CD4-positive, alpha-beta T cell treated with Interleukin-2 at 100 ng/mL for 4 hours (primary cell): Measurements from ENCODE around the gene PDK1.
"Not testable (repeated sequence)": the region's sequence is repeated elsewhere in the genome, so short reads cannot be mapped to it uniquely, and the experiment has no call there.

Source experiments
- DNase-seq: peaks from one replicate; pipeline ENCODE4 v3.0.0-alpha.2; 2020; ENCODE audit warnings: low spot score

Gene PDK1

GRCh38 chr2:172555522-172556283 lies at the start of gene PDK1:
Gene PDK1 (plus strand): TSS chr2:172556090. CDS start chr2:172556151, 61 bp downstream.
- peak; percentile 89 for DNase-seq

DNA sequence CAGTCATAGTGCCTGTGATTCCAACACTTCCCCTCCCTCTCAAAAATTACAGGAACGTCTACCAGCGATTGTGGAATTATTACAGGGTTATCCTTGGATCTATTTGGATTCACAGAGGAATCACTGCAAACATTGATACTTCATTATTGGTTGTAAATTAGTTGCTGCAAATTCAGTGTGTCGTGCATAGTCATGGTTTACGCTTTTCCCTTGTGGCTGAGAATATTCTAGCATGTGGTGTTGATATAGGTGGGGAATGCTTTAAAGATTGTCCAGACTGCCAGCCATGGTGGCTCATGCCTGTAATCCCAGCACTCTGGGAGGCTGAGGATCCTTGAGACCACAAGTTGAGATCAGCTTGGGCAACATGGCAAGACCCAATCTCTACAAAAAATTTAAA lies 48.7 kb upstream of the PDK1 start:
- DNase-seq = no peak

DNA sequence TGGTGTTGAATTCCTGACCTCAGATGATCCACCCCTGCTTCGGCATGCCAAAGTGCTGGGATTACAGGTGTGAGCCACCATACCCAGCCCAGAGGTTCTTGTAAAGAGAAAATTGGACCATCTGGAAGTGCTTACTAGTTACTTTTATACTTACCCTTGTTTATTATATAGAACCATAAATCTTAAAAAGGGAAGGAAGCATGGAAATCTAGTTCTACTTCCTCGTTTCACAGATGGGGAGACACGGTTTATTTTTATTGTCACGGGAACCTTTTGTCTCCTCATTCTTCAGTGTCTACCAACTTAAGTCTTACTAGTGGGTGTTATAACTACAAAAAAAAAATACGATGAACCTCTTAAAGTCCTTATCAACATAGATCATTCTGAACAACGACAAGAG lies 45.8 kb upstream of the PDK1 start:
- DNase-seq = no peak

- DNase-seq = no peak
Observed at GRCh38 chr2:172510548-172510947, 45.3 kb upstream of the PDK1 start.

DNA sequence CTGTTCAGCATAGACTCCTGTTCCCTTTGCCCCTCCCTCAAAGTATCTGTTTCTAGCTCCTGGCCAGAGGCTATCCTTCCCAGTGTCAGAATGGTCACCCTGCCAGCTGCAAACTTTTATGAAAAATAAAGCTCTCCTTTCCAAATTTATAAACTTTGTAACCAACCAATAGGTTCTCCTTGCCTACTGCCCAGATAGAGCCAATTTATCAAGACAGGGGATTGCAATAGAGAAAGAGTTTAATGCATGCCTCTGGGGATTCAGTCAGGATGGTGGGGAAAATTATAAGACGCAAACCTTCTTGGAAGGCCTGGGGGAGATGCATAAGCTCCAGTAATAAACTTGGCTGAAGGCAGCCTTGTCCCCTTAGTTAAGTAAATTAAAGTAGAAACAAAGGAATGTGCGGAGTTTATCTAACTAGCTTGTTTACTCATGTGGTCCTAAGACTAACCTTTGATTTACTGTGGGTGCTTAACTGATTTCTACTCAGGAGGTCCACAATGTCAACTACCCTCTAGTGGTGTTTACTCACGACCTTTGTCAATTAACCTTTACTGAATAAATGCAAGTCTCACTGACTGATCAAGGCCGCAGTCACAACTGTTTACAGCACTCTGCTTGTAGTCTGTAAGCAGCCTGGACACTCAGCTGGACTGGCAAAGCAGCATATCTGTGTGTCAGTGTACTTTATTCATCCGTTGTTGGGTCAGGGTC lies 42.9 kb upstream of the PDK1 start:
- DNase-seq = no peak

GRCh38 chr2:172513524-172513900 lies 42.4 kb upstream of the PDK1 start:
- DNase-seq = no peak

- DNase-seq = no peak
Observed at GRCh38 chr2:172513935-172514586, 41.8 kb upstream of the PDK1 start.

DNA sequence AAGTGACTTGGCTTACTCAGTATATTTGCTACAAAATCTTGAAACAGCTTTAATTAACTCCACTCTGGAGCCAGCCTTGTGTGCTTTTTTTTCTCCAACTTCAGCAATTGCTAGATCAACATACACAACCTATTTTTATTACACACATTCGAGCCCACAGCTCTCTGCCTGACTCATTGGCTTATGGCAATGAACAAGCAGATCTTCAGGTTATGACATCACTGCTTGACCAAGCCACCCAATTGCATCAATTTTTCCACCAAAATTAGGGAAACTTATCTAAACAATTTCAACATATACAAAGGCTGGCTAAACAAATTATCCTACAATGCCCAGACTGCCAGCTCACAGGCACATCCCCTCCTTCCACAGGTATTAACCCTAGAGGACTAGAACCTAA lies 39.6 kb upstream of the PDK1 start:
- no peak for DNase-seq

DNA sequence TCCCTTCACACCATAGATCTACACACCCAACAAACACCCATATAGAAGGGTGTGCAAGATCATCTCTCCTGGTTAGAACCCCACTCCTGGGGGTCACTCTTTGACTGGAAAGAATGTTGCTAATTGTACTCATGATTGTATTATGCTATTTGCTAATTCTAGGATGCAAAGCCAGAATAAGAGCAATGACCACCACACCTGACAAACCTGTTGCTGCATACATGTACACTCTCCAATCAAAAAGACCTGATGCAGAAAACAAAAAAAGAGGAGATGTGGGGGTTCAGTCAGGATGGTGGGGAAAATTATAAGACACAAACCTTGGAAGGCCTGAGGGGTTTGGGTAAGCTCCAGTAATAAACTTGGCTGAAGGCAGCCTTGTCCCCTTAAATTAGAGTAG lies 36.9 kb upstream of the PDK1 start:
- no peak for DNase-seq

DNA sequence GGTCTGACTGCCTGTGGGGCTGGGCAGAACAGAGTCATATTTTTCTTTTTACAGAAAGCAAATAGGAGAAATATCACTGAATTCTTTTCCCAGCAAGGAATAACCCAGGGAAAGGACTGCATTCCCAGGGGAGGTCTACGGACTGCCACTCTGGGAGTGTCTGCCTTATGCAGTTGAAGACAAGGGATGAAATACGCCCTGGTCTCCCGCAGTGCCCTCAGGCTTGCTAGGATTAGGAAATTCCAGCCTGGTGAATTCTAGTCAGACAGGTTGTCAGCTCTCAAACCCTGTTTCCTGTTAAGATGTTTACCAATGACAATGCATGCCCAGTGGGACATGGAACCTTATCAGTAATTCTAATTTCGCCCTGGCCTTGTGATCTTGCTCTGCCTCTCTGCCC lies 30.3 kb upstream of the PDK1 start:
- DNase-seq = no peak

- no peak for DNase-seq
Observed at GRCh38 chr2:172531309-172531708, 24.6 kb upstream of the PDK1 start.

DNA sequence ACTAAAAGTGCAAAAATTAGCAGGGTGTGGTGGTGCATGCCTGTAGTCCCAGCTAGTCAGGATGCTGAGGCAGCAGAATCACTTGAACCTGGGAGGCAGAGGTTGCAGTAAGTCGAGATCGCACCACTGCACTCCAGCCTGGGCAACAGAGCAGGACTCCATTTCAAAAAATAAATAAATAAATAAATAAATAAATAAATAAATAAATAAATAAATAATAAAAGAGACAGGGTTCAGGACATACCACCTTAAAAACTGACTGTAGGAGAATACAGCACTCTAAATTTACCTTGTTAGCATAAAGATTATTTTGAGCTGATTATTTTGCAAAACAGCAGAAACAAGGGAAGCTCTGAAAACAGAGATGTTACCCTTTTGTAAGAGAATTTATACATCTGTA lies 23.4 kb upstream of the PDK1 start:
- not testable (repeated sequence) for DNase-seq

GRCh38 chr2:172533687-172534086 lies 22.2 kb upstream of the PDK1 start:
- no peak for DNase-seq

DNA sequence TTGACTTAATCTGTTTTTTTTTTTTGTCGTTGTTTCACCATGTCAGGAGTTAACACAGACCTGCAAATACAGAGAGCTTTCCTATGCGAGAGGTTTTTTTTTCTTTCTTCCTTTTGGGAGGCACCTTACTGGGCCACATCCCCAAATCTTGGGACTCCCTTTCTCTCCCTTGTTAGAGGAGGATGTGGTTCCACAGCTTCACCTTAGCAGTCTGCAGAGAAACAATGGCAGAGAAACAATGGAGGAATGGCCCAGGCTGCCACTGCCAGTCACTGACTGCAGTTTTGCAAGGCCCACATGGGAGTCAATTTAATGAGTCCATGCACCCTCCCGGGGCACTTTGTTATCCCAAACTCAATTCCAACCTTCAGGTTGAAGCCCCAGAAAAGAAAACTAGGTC lies 20.8 kb upstream of the PDK1 start:
- no peak for DNase-seq

GRCh38 chr2:172537851-172538250 lies 18.0 kb upstream of the PDK1 start:
- not testable (repeated sequence) for DNase-seq

DNA sequence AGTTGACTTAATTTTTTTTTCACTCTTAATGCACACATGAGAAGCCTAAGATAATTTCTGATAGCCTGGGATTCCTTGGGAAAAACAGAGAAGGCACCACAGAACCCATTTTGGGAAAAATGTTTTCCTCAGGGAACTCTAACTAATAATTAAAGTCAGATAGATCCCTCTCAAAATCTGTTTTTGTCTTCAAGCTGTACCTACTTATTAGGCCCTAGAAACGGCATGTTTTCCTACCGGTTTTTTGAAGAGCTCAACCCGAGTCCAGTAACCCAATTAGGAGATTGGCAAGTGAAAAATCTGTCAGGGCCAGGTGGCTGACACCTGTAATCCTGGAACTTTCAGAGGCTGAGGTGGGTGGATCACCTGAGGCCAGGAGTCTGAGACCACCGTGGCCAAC lies 16.1 kb upstream of the PDK1 start:
- DNase-seq = no peak

GRCh38 chr2:172540421-172540820 lies 15.5 kb upstream of the PDK1 start:
- DNase-seq = no peak

- DNase-seq = no peak
Observed at GRCh38 chr2:172545408-172546075, 10.3 kb upstream of the PDK1 start.

- no peak for DNase-seq
Observed at GRCh38 chr2:172549131-172549530, 6.8 kb upstream of the PDK1 start.

- DNase-seq = peak; percentile 27
Observed at GRCh38 chr2:172549802-172550201, 6.1 kb upstream of the PDK1 start.

DNA sequence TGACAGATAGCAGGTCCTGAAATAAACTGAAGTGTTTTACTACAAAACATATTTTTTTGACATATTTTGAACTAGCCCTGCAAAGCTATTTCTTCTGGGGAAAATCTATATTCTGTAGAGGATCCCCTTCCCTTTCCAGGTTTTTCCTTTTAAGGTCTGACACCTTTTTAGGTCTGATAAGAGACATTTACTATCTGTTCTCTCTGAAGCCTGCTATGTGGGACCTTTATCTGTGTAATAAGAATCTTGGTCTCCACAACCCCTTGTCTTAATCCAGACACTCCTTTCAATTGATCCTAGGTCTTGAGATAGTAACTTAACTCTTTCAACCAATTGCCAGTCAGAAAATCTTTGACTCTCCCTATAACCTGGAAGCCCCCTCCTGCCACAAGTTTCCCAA lies 5.5 kb upstream of the PDK1 start:
- no peak for DNase-seq

- no peak for DNase-seq
Observed at GRCh38 chr2:172551271-172551670, 4.6 kb upstream of the PDK1 start.
